HCT116 (cell line): ENCODE data around the gene BPIFB3.

Experiments
- JUND ChIP-seq: IDR thresholded peaks from 2 replicates; pipeline ENCODE4 v1.6.1; 2012
- POLR2AphosphoS5 ChIP-seq: IDR thresholded peaks from 2 replicates; pipeline ENCODE4 v1.6.1; 2011; ENCODE audit warnings: mild to moderate bottlenecking, low read depth, low read length, moderate library complexity
- YY1 ChIP-seq: IDR thresholded peaks from 2 replicates; pipeline ENCODE4 v1.6.1; 2011; ENCODE audit warnings: low read length, low read depth, moderate library complexity, mild to moderate bottlenecking; ENCODE audit not compliant: insufficient replicate concordance; ENCODE audit errors: extremely low read depth
- TF ChIP-seq, protein P1 (sequence below), 3 experiments: fragments of 200-600 bp in 1 of 3; sonication (generic) in 1 of 3; IDR thresholded peaks in 2 of 3; conservative IDR thresholded peaks in 1 of 3; 2 replicates each; pipeline ENCODE4 v1.5.1; 2012 to 2017; ENCODE audit warnings: low read depth in 2 of 3, low read length in 2 of 3, antibody characterized with exemption in 1 of 3, borderline replicate concordance in 1 of 3, control low read depth in 1 of 3, mild to moderate bottlenecking in 1 of 3, mixed read lengths in 1 of 3, mixed run types in 1 of 3, moderate library complexity in 1 of 3; ENCODE audit not compliant: insufficient read depth in 1 of 3
- TF ChIP-seq, protein P2 (sequence below): IDR thresholded peaks from 2 replicates; pipeline ENCODE4 v1.6.1; 2012

DNA sequence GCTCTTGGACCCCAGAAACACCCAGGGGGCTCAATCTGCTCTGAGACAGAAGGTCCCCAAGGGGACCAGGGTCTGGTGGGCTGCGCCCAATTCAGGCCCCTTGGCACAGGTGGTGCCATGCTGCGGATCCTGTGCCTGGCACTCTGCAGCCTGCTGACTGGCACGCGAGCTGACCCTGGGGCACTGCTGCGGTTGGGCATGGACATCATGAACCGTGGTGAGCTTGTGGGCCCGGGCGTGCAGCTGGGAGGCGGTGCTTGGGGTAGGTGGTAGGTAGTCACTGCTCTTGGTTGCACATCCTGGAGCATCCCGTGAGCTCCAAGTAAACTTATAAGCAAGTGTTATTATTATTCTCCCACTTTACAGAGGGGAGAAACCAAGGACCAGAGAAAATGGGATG is 22.2 kb upstream of the BPIFB3 start, which contains the start of gene BPIFB6:
- TF ChIP-seq, protein P1, sequence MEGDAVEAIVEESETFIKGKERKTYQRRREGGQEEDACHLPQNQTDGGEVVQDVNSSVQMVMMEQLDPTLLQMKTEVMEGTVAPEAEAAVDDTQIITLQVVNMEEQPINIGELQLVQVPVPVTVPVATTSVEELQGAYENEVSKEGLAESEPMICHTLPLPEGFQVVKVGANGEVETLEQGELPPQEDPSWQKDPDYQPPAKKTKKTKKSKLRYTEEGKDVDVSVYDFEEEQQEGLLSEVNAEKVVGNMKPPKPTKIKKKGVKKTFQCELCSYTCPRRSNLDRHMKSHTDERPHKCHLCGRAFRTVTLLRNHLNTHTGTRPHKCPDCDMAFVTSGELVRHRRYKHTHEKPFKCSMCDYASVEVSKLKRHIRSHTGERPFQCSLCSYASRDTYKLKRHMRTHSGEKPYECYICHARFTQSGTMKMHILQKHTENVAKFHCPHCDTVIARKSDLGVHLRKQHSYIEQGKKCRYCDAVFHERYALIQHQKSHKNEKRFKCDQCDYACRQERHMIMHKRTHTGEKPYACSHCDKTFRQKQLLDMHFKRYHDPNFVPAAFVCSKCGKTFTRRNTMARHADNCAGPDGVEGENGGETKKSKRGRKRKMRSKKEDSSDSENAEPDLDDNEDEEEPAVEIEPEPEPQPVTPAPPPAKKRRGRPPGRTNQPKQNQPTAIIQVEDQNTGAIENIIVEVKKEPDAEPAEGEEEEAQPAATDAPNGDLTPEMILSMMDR (IDR thresholded peaks at IDR 0.05 in 2 of 3, conservative IDR thresholded peaks at IDR 0.05 in 1 of 3; ENCODE audit: borderline replicate concordance in 1 of 3, insufficient read depth in 1 of 3, low read depth in 2 of 3, low read length in 2 of 3): no peak
- TF ChIP-seq POLR2AphosphoS5 (no peak), YY1 (no peak), JUND (no peak)
- TF ChIP-seq, protein P2, sequence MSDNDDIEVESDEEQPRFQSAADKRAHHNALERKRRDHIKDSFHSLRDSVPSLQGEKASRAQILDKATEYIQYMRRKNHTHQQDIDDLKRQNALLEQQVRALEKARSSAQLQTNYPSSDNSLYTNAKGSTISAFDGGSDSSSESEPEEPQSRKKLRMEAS: no peak
